ENCODE data around the gene TENM3.

The TENM3 gene

GRCh38 chr4:182695842-182696241 lies 452.6 kb downstream of the TENM3 start:
- no peak for DNase-seq (ENCODE audit: low spot score)

- DNase-seq (ENCODE audit: low spot score) = no peak
Measured at GRCh38 chr4:182697094-182697493, 453.9 kb downstream of the TENM3 start.

GRCh38 chr4:182698212-182698611 lies 455.0 kb downstream of the TENM3 start:
- DNase-seq (ENCODE audit: low spot score) = no peak

- DNase-seq (ENCODE audit: low spot score) = no peak
Measured at GRCh38 chr4:182699201-182699600, 456.0 kb downstream of the TENM3 start.

GRCh38 chr4:182699795-182700194 lies 456.6 kb downstream of the TENM3 start:
- DNase-seq (ENCODE audit: low spot score) = no peak

GRCh38 chr4:182700362-182701160 lies 457.4 kb downstream of the TENM3 start:
- no peak for DNase-seq (ENCODE audit: low spot score)

- DNase-seq (ENCODE audit: low spot score) = no peak
Measured at GRCh38 chr4:182704077-182704476, 460.9 kb downstream of the TENM3 start.

- DNase-seq (ENCODE audit: low spot score) = no peak
Measured at GRCh38 chr4:182704948-182705347, 461.7 kb downstream of the TENM3 start.

- no peak for DNase-seq (ENCODE audit: low spot score)
Measured at GRCh38 chr4:182705389-182705788, 462.2 kb downstream of the TENM3 start.

GRCh38 chr4:182711211-182711610 lies 468.0 kb downstream of the TENM3 start:
- no peak for DNase-seq (ENCODE audit: low spot score)

- no peak for DNase-seq (ENCODE audit: low spot score)
Measured at GRCh38 chr4:182715548-182715947, 472.3 kb downstream of the TENM3 start.

- DNase-seq (ENCODE audit: low spot score) = no peak
Measured at GRCh38 chr4:182716192-182716591, 473.0 kb downstream of the TENM3 start.

GRCh38 chr4:182717788-182718583 lies 474.8 kb downstream of the TENM3 start:
- no peak for DNase-seq (ENCODE audit: low spot score)

- no peak for DNase-seq (ENCODE audit: low spot score)
Measured at GRCh38 chr4:182724414-182724813, 481.2 kb downstream of the TENM3 start.

- DNase-seq (ENCODE audit: low spot score) = no peak
Measured at GRCh38 chr4:182729516-182729915, 486.3 kb downstream of the TENM3 start.

- DNase-seq (ENCODE audit: low spot score) = no peak
Measured at GRCh38 chr4:182730791-182731190, 487.6 kb downstream of the TENM3 start.

- DNase-seq (ENCODE audit: low spot score) = no peak
Measured at GRCh38 chr4:182736207-182736606, 493.0 kb downstream of the TENM3 start.

GRCh38 chr4:182738283-182739047 lies 495.3 kb downstream of the TENM3 start:
- no peak for DNase-seq (ENCODE audit: low spot score)

- DNase-seq (ENCODE audit: low spot score) = no peak
Measured at GRCh38 chr4:182740256-182740655, 497.1 kb downstream of the TENM3 start.

GRCh38 chr4:182741054-182741453 lies 497.9 kb downstream of the TENM3 start:
- DNase-seq (ENCODE audit: low spot score) = no peak

- DNase-seq (ENCODE audit: low spot score) = no peak
Measured at GRCh38 chr4:182741914-182742313, 498.7 kb downstream of the TENM3 start.

GRCh38 chr4:182743815-182744214 lies 500.6 kb downstream of the TENM3 start:
- no peak for DNase-seq (ENCODE audit: low spot score)

- DNase-seq (ENCODE audit: low spot score) = no peak
Measured at GRCh38 chr4:182745237-182745636, 502.0 kb downstream of the TENM3 start.

Data from AG08396 (cell line).